Type B pancreatic cell (in vitro differentiated cells): ENCODE measurements around the gene SLC24A1. TPM values are rescaled to one million over a fixed set of nuclear protein-coding genes. Genes with fewer than 3 reads are reported as not detected.

Experiments
- DNase-seq: peaks from one replicate; pipeline ENCODE4 v3.0.0; 2021; ENCODE audit warnings: mixed read lengths; ENCODE audit not compliant: unreplicated experiment; ENCODE audit errors: extremely low spot score
- H3K27ac Mint-ChIP-seq: 2 replicates; pipeline ENCODE4 v1.8.0; 2021; ENCODE audit warnings: mild to moderate bottlenecking, mixed read lengths
- H3K27me3 Mint-ChIP-seq: 2 replicates; pipeline ENCODE4 v1.8.0; 2021; ENCODE audit warnings: mixed read lengths
- H3K36me3 Mint-ChIP-seq: 2 replicates; pipeline ENCODE4 v1.8.0; 2021; ENCODE audit warnings: mixed read lengths
- H3K4me1 Mint-ChIP-seq: one replicate; pipeline ENCODE4 v1.8.0; 2021; ENCODE audit warnings: mixed read lengths; ENCODE audit not compliant: unreplicated experiment
- H3K4me3 Mint-ChIP-seq: 2 replicates; pipeline ENCODE4 v1.8.0; 2021; ENCODE audit warnings: mild to moderate bottlenecking, mixed read lengths
- H3K9me3 Mint-ChIP-seq: 2 replicates; pipeline ENCODE4 v1.8.0; 2021; ENCODE audit warnings: mixed read lengths
- total RNA-seq: library from RNA; stranded (reverse); gene quantifications from 2 replicates; pipeline ENCODE4 v1.2.1, GENCODE V29; 2021; ENCODE audit warnings: low replicate concordance
- TF ChIP-seq, protein P1 (sequence below): fragments of 200-600 bp; sonication (generic); conservative IDR thresholded peaks from 2 replicates; pipeline ENCODE4 v1.5.0; 2021; ENCODE audit warnings: antibody characterized with exemption, mild to moderate bottlenecking

Gene SLC24A1
- total RNA-seq, 1 donor from 2014 or later: 15.8 TPM

DNA sequence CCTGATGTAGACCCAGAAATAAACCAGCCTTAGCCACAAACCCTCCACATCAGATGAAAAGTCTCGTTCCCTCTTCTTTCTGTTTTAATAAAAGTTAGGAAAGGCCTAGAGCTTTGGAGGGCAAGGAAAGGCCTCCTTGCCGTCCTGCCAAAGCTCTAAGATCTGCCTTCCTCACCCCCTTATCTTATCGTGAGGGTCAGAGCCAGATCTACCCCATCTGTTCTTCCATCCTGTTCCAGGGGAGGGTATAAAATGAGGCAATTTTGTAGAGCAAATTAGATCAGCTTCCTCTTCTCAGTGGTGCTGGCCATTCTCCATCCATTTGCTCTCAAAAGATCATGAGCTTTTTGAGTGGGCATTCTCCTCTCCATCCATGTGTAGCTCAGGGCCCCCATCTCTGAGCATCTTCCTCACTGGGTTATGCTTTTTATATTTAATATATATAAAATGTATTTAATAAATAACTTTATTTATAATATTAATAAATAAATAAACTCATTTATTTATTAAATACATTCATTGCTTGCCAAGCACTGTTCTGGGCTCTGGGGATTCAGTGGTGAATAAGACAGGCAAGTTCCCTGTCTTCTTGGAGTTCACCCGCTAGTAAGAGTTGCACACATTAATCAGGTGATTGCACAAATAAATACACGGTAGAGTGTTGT, 2.0 kb upstream of the SLC24A1 start:
- no peaks in the 10 kb centered on the region for H3K9me3 Mint-ChIP-seq
- no peak for DNase-seq
- H3K27ac Mint-ChIP-seq: no peak overlapping the region
- TF ChIP-seq, protein P1, sequence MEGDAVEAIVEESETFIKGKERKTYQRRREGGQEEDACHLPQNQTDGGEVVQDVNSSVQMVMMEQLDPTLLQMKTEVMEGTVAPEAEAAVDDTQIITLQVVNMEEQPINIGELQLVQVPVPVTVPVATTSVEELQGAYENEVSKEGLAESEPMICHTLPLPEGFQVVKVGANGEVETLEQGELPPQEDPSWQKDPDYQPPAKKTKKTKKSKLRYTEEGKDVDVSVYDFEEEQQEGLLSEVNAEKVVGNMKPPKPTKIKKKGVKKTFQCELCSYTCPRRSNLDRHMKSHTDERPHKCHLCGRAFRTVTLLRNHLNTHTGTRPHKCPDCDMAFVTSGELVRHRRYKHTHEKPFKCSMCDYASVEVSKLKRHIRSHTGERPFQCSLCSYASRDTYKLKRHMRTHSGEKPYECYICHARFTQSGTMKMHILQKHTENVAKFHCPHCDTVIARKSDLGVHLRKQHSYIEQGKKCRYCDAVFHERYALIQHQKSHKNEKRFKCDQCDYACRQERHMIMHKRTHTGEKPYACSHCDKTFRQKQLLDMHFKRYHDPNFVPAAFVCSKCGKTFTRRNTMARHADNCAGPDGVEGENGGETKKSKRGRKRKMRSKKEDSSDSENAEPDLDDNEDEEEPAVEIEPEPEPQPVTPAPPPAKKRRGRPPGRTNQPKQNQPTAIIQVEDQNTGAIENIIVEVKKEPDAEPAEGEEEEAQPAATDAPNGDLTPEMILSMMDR: no peak
- H3K4me3 Mint-ChIP-seq: no peak overlapping the region
- no peaks in the 10 kb centered on the region for H3K4me1 Mint-ChIP-seq
- peaks cover 7% of the 10 kb centered on the region for H3K36me3 Mint-ChIP-seq
- H3K27me3 Mint-ChIP-seq: no peaks in the 10 kb centered on the region

DNA sequence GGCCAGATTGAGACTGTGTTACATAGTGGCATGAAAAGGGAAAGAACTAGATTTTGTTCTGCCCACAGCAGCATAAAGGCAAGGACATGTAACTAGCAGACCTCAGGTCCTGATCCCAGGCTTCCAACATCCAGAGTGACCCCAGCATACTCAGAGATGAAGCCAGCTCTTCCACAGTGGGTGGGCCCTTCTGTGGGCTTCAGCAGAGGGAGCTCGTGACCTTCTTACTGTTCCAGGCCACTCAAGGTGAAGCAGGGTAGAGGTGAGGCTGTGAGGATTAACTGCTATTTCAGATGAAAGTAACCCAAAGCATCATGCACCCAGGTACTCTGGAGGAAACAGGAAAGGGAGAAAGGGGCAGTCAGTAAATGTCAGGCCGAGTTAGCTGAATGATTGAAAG, 905 bp upstream of the SLC24A1 start:
- Mint-ChIP-seq H3K4me3 (no peak overlapping the region), H3K27me3 (no peaks in the 10 kb centered on the region), H3K4me1 (no peaks in the 10 kb centered on the region), H3K36me3 (peaks cover 12% of the 10 kb centered on the region), H3K9me3 (no peaks in the 10 kb centered on the region), H3K27ac (no peak overlapping the region)
- TF ChIP-seq, protein P1: no peak
- DNase-seq: no peak

DNA sequence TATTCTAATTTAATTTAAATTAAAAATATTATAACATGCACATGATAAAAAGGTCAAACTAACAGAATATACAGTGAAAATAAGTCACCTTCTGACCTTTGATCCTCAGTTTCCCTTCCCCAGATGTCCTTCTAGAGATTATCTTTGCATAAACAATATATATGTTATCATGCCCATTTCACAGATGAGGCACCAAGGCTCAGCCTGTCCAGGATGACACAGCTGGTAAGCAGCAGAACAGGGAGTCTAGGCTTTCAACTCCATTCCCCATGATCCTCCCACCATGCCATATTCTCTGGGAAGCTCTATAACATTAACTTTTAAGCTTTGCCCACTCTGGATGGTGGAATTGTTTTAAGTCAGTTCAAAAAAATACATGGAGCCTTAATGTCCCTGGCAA, 1.4 kb downstream of the SLC24A1 start:
- Mint-ChIP-seq H3K36me3 (peaks cover 12% of the 10 kb centered on the region), H3K27ac (no peak overlapping the region), H3K27me3 (no peaks in the 10 kb centered on the region), H3K9me3 (no peaks in the 10 kb centered on the region), H3K4me3 (no peak overlapping the region), H3K4me1 (no peaks in the 10 kb centered on the region)
- TF ChIP-seq, protein P1: no peak
- DNase-seq: no peak

DNA sequence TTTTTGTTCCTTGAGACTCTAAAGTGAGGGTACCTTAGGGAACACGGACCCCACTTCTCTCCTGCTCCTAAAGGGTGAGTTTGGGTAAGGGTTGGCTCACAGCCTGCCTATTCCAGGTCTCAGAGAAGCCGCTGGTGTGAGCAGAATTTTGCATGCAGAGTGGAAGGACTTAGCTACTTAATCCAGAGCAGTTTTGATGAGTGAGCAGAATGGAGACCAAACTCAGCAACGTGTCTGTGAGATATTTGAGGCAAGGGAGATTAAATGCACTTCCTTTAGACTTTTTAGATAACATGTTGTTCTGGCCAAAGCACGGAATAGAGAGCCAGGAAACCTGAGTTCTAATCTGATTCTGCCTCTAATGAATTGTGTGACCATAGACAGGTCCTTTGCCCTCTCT, 5.1 kb downstream of the SLC24A1 start:
- no peak for DNase-seq
- TF ChIP-seq, protein P1: no peak
- Mint-ChIP-seq H3K4me1 (no peaks in the 10 kb centered on the region), H3K27me3 (no peaks in the 10 kb centered on the region), H3K27ac (no peak overlapping the region), H3K4me3 (no peak overlapping the region), H3K36me3 (peaks cover 12% of the 10 kb centered on the region), H3K9me3 (no peaks in the 10 kb centered on the region)

DNA sequence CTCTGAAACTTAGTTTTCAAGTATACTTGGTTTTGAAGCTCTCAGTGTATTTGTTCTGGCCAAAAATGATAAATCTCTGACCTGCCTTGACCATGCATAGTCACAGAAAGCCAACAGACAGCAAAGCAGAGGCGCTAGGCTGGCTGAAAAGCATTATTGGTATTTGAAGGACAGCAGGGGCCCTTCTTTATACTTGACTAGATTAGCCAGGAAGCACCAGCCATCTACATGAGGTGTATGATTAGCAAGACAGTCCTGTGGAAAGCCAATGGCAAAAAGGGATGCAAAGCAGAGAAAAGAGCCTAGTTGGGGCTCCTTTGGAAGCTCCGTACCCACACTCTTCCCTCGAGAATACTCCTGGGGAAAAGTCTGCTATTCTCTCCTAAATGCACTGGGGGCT, 7.8 kb downstream of the SLC24A1 start:
- Mint-ChIP-seq H3K9me3 (no peaks in the 10 kb centered on the region), H3K27me3 (no peaks in the 10 kb centered on the region), H3K4me1 (peaks cover 6% of the 10 kb centered on the region), H3K4me3 (no peak overlapping the region), H3K27ac (no peak overlapping the region), H3K36me3 (peaks cover 8% of the 10 kb centered on the region)
- TF ChIP-seq, protein P1: no peak
- DNase-seq: no peak
